Colonic mucosa (tissue), 4 donors: Measurements from ENCODE around the gene TMEM89. TPM values are rescaled to one million over a fixed set of nuclear protein-coding genes. Genes with fewer than 3 reads are reported as not detected.

ENCODE experiments used
- DNase-seq: peaks from one replicate; pipeline ENCODE4 v3.0.0-alpha.2; 2020
- H3K27ac ChIP-seq: fragments of 200-600 bp; one replicate; pipeline ENCODE4 v1.8.0; 2021
- H3K27me3 ChIP-seq: fragments of 200-600 bp; one replicate; pipeline ENCODE4 v1.8.0; 2021
- H3K36me3 ChIP-seq: fragments of 200-600 bp; one replicate; pipeline ENCODE4 v1.8.0; 2021
- H3K4me1 ChIP-seq: fragments of 200-600 bp; one replicate; pipeline ENCODE4 v1.8.0; 2021; ENCODE audit warnings: mild to moderate bottlenecking
- H3K4me3 ChIP-seq: fragments of 200-600 bp; one replicate; pipeline ENCODE4 v1.8.0; 2021
- H3K9ac ChIP-seq, 2 donors: one replicate each; pipeline ENCODE4 v1.7.0; 2013; ENCODE audit warnings: control low read depth in 2 of 2, low read depth in 2 of 2, low read length in 2 of 2
- H3K9me3 ChIP-seq: fragments of 200-600 bp; one replicate; pipeline ENCODE4 v1.8.0; 2021
- CTCF ChIP-seq: fragments of 200-600 bp; IDR thresholded peaks from one replicate; pipeline ENCODE4 v1.8.0; 2022; ENCODE audit warnings: antibody characterized with exemption, mild to moderate bottlenecking
- intact Hi-C: fragments of 100-400 bp; cut with DNase I; formaldehyde crosslinking; loops from one replicate; pipeline ENCODE4 v1.14.1; 2022
- total RNA-seq, 2 donors: library from RNA; stranded (reverse); fragmentation: NEBNext Ultra II Directional in 1 of 2; extraction: Animal tissue kit (Norgen Biotek cat#: 25700) in 1 of 2; gene quantifications; one replicate each; pipeline ENCODE4 v1.2.1, GENCODE V29; 2021
- donor health status: healthy.
- donor health status: DM: no; HTN: no; CAD: no.
- donor health status: DM: no; HTN: no; CAD: no.

Gene TMEM89
- total RNA-seq, 2 donors from 2014 or later: 0.42 TPM; not detected in 1

- no peak for TF ChIP-seq CTCF
- no peak overlapping the region for H3K9ac ChIP-seq
- DNase-seq: no peak
- H3K9me3 ChIP-seq: no peaks in the 10 kb centered on the region
- no peak overlapping the region for H3K4me3 ChIP-seq
- H3K27ac ChIP-seq: no peak overlapping the region
- intact Hi-C loops: loop anchor here (10.0 kb wide), 1 partner anchor 165 kb away; a partner anchor contains a TSS
- H3K27me3 ChIP-seq: no peaks in the 10 kb centered on the region
- H3K4me1 ChIP-seq: peaks cover 4% of the 10 kb centered on the region
- H3K36me3 ChIP-seq: peaks cover 12% of the 10 kb centered on the region
These were observed 8.3 kb upstream of the TMEM89 start for GRCh38 chr3:48629894-48630293.

- no peak overlapping the region for H3K27ac ChIP-seq
- no peak overlapping the region for H3K9ac ChIP-seq
- H3K27me3 ChIP-seq: no peaks in the 10 kb centered on the region
- intact Hi-C loops: no loop called here
- H3K4me3 ChIP-seq: no peak overlapping the region
- TF ChIP-seq CTCF: no peak
- DNase-seq: no peak
- peaks cover 5% of the 10 kb centered on the region for H3K4me1 ChIP-seq
- no peaks in the 10 kb centered on the region for H3K9me3 ChIP-seq
- peaks cover 11% of the 10 kb centered on the region for H3K36me3 ChIP-seq
These were observed 6.9 kb upstream of the TMEM89 start for GRCh38 chr3:48628277-48629017.

- no peak for DNase-seq
- peaks cover 6% of the 10 kb centered on the region for H3K36me3 ChIP-seq
- no peaks in the 10 kb centered on the region for H3K9me3 ChIP-seq
- no peak overlapping the region for H3K27ac ChIP-seq
- no peak overlapping the region for H3K9ac ChIP-seq
- peaks cover 5% of the 10 kb centered on the region for H3K4me1 ChIP-seq
- H3K27me3 ChIP-seq: no peaks in the 10 kb centered on the region
- intact Hi-C loops: no loop called here
- H3K4me3 ChIP-seq: no peak overlapping the region
- TF ChIP-seq CTCF: no peak
These were observed 4.0 kb upstream of the TMEM89 start for GRCh38 chr3:48625600-48625999.

GRCh38 chr3:48624767-48625166 is 3.2 kb upstream of the TMEM89 start:
- no peak for TF ChIP-seq CTCF
- no peaks in the 10 kb centered on the region for H3K9me3 ChIP-seq
- intact Hi-C loops: no loop called here
- peak overlapping the region; percentile 40 for H3K27ac ChIP-seq
- no peak overlapping the region for H3K9ac ChIP-seq
- DNase-seq: no peak
- H3K4me1 ChIP-seq: peaks cover 7% of the 10 kb centered on the region
- H3K27me3 ChIP-seq: no peaks in the 10 kb centered on the region
- no peak overlapping the region for H3K4me3 ChIP-seq
- H3K36me3 ChIP-seq: peaks cover 2% of the 10 kb centered on the region

- H3K27me3 ChIP-seq: no peaks in the 10 kb centered on the region
- intact Hi-C loops: no loop called here
- H3K4me1 ChIP-seq: peaks cover 15% of the 10 kb centered on the region
- peak overlapping the region; percentile 40 for H3K27ac ChIP-seq
- no peak overlapping the region for H3K4me3 ChIP-seq
- no peaks in the 10 kb centered on the region for H3K9me3 ChIP-seq
- TF ChIP-seq CTCF: no peak
- no peaks in the 10 kb centered on the region for H3K36me3 ChIP-seq
- peak overlapping the region in 1 of 2 donors; percentile 46 for H3K9ac ChIP-seq
- no peak for DNase-seq
These were observed 2.4 kb upstream of the TMEM89 start for GRCh38 chr3:48623851-48624547.
